Mesendoderm (in vitro differentiated cells): ENCODE data around the gene NAPA.
A peak's percentile ranks its signal among the peaks of the same experiment; 100 is the strongest.
"Not testable (repeated sequence)": the region's sequence is repeated elsewhere in the genome, so short reads cannot be mapped to it uniquely, and the experiment has no call there.

ENCODE experiments used
- DNase-seq: peaks from one replicate; pipeline ENCODE4 v3.0.0; 2013
- H2AK5ac ChIP-seq: 2 replicates; pipeline ENCODE4 v1.6.1; 2013; ENCODE audit warnings: low read length, inconsistent platforms
- H2BK120ac ChIP-seq: 2 replicates; pipeline ENCODE4 v1.6.1; 2013; ENCODE audit warnings: low read depth, mild to moderate bottlenecking, low read length, moderate library complexity, mixed read lengths
- H2BK15ac ChIP-seq: replicated peaks from 2 replicates; pipeline ENCODE4 v1.6.1; 2013; ENCODE audit warnings: low read depth, mild to moderate bottlenecking, moderate library complexity
- H2BK5ac ChIP-seq: 2 replicates; pipeline ENCODE4 v1.6.1; 2013; ENCODE audit warnings: low read length, inconsistent platforms
- H3K18ac ChIP-seq: 2 replicates; pipeline ENCODE4 v1.6.1; 2013; ENCODE audit warnings: mild to moderate bottlenecking, low read length, mixed read lengths
- H3K23ac ChIP-seq: one replicate; pipeline ENCODE4 v1.6.1; 2013; ENCODE audit warnings: low read length
- H3K27ac ChIP-seq: 2 replicates; pipeline ENCODE4 v1.5.1; 2013; ENCODE audit warnings: low read depth, mild to moderate bottlenecking, inconsistent platforms, low read length, moderate library complexity
- H3K27me3 ChIP-seq: 2 replicates; pipeline ENCODE4 v1.6.1; 2013; ENCODE audit warnings: low read length, control low read depth, mild to moderate bottlenecking, inconsistent platforms; ENCODE audit not compliant: insufficient read depth, poor library complexity
- H3K36me3 ChIP-seq: 2 replicates; pipeline ENCODE4 v1.6.1; 2013; ENCODE audit warnings: low read length, inconsistent platforms; ENCODE audit not compliant: control insufficient read depth, insufficient read depth
- H3K4ac ChIP-seq: one replicate; pipeline ENCODE4 v1.6.1; 2013; ENCODE audit warnings: low read depth, mild to moderate bottlenecking, low read length, moderate library complexity
- H3K4me1 ChIP-seq: 2 replicates; pipeline ENCODE4 v1.6.1; 2013; ENCODE audit warnings: low read depth, low read length, inconsistent platforms; ENCODE audit not compliant: control insufficient read depth
- H3K4me2 ChIP-seq: 2 replicates; pipeline ENCODE4 v1.6.1; 2013; ENCODE audit warnings: low read length
- H3K4me3 ChIP-seq: 2 replicates; pipeline ENCODE4 v1.5.1; 2013; ENCODE audit warnings: mild to moderate bottlenecking, low read length
- H3K56ac ChIP-seq: one replicate; pipeline ENCODE4 v1.6.1; 2013; ENCODE audit warnings: low read length
- H3K79me1 ChIP-seq: 2 replicates; pipeline ENCODE4 v1.6.1; 2013; ENCODE audit warnings: low read length, inconsistent platforms
- H3K79me2 ChIP-seq: 2 replicates; pipeline ENCODE4 v1.6.1; 2013; ENCODE audit warnings: mild to moderate bottlenecking, low read length; ENCODE audit not compliant: control insufficient read depth, insufficient read depth
- H3K9ac ChIP-seq: 2 replicates; pipeline ENCODE4 v1.6.1; 2013; ENCODE audit warnings: low read length, inconsistent platforms
- H4K5ac ChIP-seq: one replicate; pipeline ENCODE4 v1.6.1; 2013; ENCODE audit warnings: low read length
- H4K8ac ChIP-seq: one replicate; pipeline ENCODE4 v1.6.1; 2013; ENCODE audit warnings: low read depth, mild to moderate bottlenecking, control low read depth, low read length, moderate library complexity
- WGBS: extraction: QIAGEN DNeasy Blood & Tissue Kit; methylation state at CpG from one replicate; pipeline ENCODE4 v1.1.7; 2013; ENCODE audit warnings: low lambda C conversion rate, missing lambda C conversion rate; ENCODE audit not compliant: insufficient coverage; ENCODE audit errors: extremely low coverage; 5-methylcytosine and 5-hydroxymethylcytosine counted together

NAPA gene

DNA sequence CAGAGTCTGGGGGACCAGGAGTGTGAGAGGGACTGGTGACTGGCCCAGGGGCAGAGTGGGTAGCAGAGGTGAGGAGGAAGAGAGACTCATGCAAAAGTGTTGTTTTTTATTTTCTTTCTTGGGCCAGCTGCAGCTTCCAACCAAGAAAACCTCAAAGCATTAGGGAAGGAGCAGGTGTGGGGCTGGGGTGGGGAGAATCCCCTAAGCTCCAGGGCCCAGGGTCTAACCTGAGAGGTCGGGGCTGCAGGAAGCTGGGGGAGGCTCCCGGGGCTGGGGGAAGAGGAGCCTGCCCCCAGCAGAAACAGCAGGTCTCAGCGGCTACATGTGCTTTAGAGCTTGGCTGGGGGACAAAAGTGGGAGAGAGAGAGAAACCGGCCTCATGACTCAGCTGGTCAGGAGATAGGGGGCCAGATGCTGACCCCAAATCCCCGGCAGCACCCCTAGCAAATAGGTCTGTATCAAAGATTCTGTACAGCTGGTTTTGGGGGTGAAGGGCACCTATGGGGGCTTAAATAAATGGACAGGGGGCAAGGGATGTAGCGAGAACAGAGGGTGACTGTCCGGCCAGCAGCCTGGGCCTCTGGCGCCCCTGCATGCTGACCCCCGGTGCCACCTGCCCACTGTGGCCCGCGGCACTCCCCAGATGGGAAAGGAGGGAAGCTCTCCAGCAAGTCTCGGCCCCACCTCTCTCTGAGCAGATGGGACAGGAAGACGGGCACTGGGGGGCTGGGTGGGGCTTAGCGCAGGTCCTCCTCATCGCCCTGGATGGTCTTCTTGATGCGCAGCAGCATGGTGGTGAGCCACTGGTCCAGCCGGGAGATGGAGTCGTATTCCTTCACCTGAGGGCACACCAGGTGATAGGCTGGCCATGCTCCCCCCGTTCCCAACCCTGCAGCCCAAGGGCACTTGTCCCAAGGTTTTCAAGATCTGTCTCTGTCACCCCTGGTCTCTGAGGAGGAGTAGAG is 27.0 kb downstream of the NAPA start:
- Histone ChIP-seq H2AK5ac (no peak overlapping the region), H2BK15ac (no peak overlapping the region), H3K4me3 (no peak overlapping the region), H3K4me1 (no peaks in the 10 kb centered on the region), H3K9ac (no peak overlapping the region), H3K36me3 (peaks cover 3% of the 10 kb centered on the region), H2BK5ac (no peak overlapping the region), H2BK120ac (no peak overlapping the region), H4K8ac (no peak overlapping the region), H3K79me1 (no peaks in the 10 kb centered on the region), H3K23ac (no peak overlapping the region), H3K4ac (no peak overlapping the region), H3K27ac (no peak overlapping the region), H3K18ac (no peak overlapping the region), H4K5ac (no peak overlapping the region), H3K56ac (no peak overlapping the region), H3K27me3 (no peaks in the 10 kb centered on the region), H3K79me2 (no peaks in the 10 kb centered on the region), H3K4me2 (no peak overlapping the region)
- WGBS, result no CpG with 5 or more reads among the region's 19 CpGs
- no peak for DNase-seq

- no peaks in the 10 kb centered on the region for H3K79me1 ChIP-seq
- H3K27ac ChIP-seq, result no peak overlapping the region
- no peak overlapping the region for H3K4me3 ChIP-seq
- no peak overlapping the region for H3K4ac ChIP-seq
- no peak overlapping the region for H3K18ac ChIP-seq
- H2AK5ac ChIP-seq, result no peak overlapping the region
- DNase-seq, result no peak
- H2BK120ac ChIP-seq, result no peak overlapping the region
- H3K4me2 ChIP-seq, result no peak overlapping the region
- no peak overlapping the region for H4K5ac ChIP-seq
- H3K79me2 ChIP-seq, result no peaks in the 10 kb centered on the region
- H3K4me1 ChIP-seq, result no peaks in the 10 kb centered on the region
- H3K56ac ChIP-seq, result no peak overlapping the region
- H4K8ac ChIP-seq, result no peak overlapping the region
- no peaks in the 10 kb centered on the region for H3K27me3 ChIP-seq
- H3K36me3 ChIP-seq, result peaks cover 3% of the 10 kb centered on the region
- H3K23ac ChIP-seq, result no peak overlapping the region
- H2BK15ac ChIP-seq, result no peak overlapping the region
- H2BK5ac ChIP-seq, result no peak overlapping the region
- no CpG with 5 or more reads among the region's 9 CpGs for WGBS
- H3K9ac ChIP-seq, result no peak overlapping the region
These were observed 28.0 kb downstream of the NAPA start for GRCh38 chr19:47486900-47487299.

GRCh38 chr19:47486220-47486619 is 28.6 kb downstream of the NAPA start:
- H2BK5ac ChIP-seq, result not testable (repeated sequence)
- WGBS, result no CpG with 5 or more reads among the region's 13 CpGs

DNA sequence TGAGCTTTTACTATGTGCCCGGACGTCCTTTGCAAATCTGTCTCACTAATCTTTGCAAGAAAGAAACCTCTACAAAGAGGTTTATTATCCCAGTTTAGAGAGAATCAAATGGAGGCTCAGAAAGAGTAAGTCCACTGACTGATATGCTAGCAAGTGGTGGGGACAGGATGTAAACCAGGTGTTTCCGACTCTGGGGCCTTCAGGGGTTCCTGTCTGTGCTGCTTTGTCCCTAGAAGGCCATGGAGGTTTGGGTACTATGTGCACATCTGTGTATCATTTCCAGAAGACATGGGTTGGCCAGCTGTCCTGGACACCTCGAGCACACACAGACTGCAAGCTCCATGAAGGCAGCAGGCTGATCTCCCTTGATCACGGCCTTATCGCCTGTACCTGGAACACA is 29.7 kb downstream of the NAPA start:
- H3K18ac ChIP-seq, result no peak overlapping the region
- H3K27me3 ChIP-seq, result no peaks in the 10 kb centered on the region
- no CpG with 5 or more reads among the region's 6 CpGs for WGBS
- peaks cover 3% of the 10 kb centered on the region for H3K36me3 ChIP-seq
- H2BK120ac ChIP-seq, result no peak overlapping the region
- H2BK5ac ChIP-seq, result no peak overlapping the region
- H2BK15ac ChIP-seq, result no peak overlapping the region
- no peak overlapping the region for H3K4me2 ChIP-seq
- no peak overlapping the region for H3K56ac ChIP-seq
- H3K79me2 ChIP-seq, result no peaks in the 10 kb centered on the region
- H4K8ac ChIP-seq, result no peak overlapping the region
- H2AK5ac ChIP-seq, result no peak overlapping the region
- no peak overlapping the region for H3K23ac ChIP-seq
- no peak overlapping the region for H3K9ac ChIP-seq
- H3K4me1 ChIP-seq, result no peaks in the 10 kb centered on the region
- H3K79me1 ChIP-seq, result no peaks in the 10 kb centered on the region
- no peak overlapping the region for H3K27ac ChIP-seq
- DNase-seq, result no peak
- H3K4ac ChIP-seq, result no peak overlapping the region
- no peak overlapping the region for H3K4me3 ChIP-seq
- no peak overlapping the region for H4K5ac ChIP-seq

More at GRCh38 chr19:47486220-47486619, 28.6 kb downstream of the NAPA start:
- not testable (repeated sequence) for H2BK120ac ChIP-seq, H3K27me3 ChIP-seq, DNase-seq, H3K79me1 ChIP-seq, H3K36me3 ChIP-seq, H3K4me3 ChIP-seq, H3K27ac ChIP-seq, H3K4me1 ChIP-seq, H2BK15ac ChIP-seq, H3K4ac ChIP-seq, H4K8ac ChIP-seq, H3K23ac ChIP-seq, H4K5ac ChIP-seq, H3K9ac ChIP-seq, H3K56ac ChIP-seq, H2AK5ac ChIP-seq, H3K79me2 ChIP-seq, H3K18ac ChIP-seq, H3K4me2 ChIP-seq

DNA sequence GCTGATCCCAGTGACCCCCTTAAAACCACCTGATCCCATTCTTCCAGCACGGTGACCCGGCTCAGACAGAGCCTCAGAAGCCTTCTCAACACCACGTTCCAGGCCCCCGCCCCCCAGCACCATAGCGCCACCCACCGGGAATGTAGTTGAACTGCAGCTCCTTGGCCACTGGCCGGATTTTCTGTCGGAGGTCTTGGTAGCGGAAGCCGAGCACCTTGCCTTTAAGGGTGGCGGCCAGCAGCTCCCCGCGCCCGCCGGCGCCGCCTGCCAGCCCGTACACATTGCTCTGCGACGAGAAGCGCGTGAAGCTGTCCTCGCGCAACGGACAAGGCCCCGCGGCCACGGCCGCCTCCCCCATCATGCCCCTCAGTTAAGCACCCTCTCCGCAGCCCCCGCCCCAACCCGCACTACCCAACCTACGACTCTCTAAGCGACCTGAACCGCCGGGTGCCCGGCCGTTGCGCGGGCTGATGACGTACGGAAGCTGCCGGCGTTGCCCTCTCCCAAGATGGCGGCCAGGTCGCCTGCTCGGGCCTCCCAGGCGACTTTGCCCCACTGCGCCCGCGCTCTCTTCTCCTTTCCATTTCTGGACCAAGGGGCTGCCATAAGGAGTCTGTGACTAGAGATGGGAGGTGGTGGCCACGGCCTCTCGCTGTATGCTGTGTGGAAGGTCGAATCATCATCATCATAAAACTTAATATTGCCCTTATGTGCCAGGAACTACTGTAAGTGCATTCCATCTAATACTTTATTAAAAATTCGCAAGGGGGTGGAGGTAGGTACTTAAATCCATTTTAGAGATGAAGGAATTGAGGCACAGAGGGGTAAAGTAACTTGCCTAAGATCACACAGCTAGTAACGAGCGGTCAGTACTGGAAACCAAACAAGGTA is 30.8 kb downstream of the NAPA start, which contains the start of gene KPTN:
Gene KPTN, minus strand, starts transcription at position 420 of the 891 bp plus-strand sequence. Its CDS starts 59 bp downstream, at position 361.
- Histone ChIP-seq H3K36me3 (no peaks in the 10 kb centered on the region), H4K8ac (peak within 1 kb of the TSS; percentile 88), H3K9ac (peak within 1 kb of the TSS; percentile 87), H3K23ac (no peak within 1 kb of the TSS), H4K5ac (no peak within 1 kb of the TSS), H3K4me3 (peak within 1 kb of the TSS; percentile 64), H3K27me3 (no peaks in the 10 kb centered on the region), H3K79me1 (no peaks in the 10 kb centered on the region), H2BK120ac (no peak within 1 kb of the TSS), H3K4me1 (no peaks in the 10 kb centered on the region), H3K56ac (peak within 1 kb of the TSS; percentile 97), H3K18ac (peak within 1 kb of the TSS; percentile 19), H3K4me2 (peak within 1 kb of the TSS; percentile 77), H3K4ac (no peak within 1 kb of the TSS), H2AK5ac (no peak within 1 kb of the TSS), H3K79me2 (no peaks in the 10 kb centered on the region), H2BK15ac (no peak within 1 kb of the TSS), H2BK5ac (peak within 1 kb of the TSS; percentile 85), H3K27ac (no peak within 1 kb of the TSS)
- WGBS, result no CpG with 5 or more reads among the region's 57 CpGs
- peak; percentile 95 for DNase-seq
